ENCODE measurements around the gene CACNA2D3.

The CACNA2D3 gene

DNA sequence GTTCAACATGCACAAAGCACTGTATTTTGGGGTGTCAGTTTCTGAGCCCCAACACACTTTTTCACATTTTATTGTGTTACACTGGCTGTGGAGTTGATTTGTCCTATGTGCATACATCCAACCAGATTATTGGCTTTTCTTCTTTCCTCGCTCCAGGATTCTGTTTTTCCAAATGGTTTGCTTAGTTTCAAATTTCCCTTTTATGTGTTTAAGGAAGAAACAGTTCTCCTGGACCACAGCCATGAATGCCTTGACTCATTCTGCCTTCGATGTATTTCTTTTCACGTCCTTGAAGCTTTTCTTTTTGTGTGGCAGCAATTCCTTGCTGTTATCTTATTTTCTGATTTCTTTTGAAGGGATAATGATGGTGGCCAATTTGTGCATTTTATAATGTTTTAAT lies 53.8 kb downstream of the CACNA2D3 start:
- DNase-seq: no peak

- DNase-seq: no peak
Measured at GRCh38 chr3:54177816-54178215, 55.5 kb downstream of the CACNA2D3 start.

DNA sequence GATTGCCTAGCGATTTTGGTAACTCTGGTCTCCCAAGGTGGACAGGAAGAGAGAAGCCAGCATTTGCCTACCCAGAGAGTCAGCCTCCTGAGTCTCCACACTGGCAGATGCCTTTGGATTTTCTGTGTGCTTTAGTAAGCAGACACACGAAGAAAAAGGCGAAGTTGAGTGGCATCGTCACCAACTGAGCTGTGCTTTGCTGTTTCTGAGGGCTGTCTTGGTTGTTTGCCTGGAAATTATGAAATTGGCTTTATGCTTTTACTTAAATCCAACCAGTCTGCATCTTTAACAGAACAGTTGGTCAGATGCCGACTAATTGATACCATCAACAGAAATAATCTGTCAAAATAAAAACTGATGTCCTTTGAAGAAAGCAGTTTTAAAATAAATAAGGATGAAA lies 56.0 kb downstream of the CACNA2D3 start:
- DNase-seq: no peak

- no peak for DNase-seq
Measured at GRCh38 chr3:54180921-54181320, 58.6 kb downstream of the CACNA2D3 start.

- DNase-seq: no peak
Measured at GRCh38 chr3:54182242-54182641, 59.9 kb downstream of the CACNA2D3 start.

DNA sequence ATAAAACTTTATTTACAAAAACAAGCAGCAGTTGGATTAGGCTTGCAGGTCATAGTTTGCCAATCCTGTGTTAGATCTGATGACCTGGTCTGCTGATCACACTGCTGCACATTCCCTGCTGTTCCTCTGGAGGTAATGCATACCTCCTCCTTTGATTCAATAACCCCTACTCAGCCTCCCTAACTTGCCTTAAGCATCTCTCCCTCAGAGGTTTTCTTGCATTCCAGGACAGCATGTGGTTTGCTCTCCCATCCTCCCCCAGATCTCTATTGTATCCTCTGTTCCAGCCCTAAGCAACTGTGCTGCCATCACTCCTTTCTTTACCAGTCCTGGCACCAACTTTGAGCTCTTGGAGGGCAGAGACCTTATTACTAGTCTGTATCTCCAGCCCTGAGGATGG lies 63.4 kb downstream of the CACNA2D3 start:
- DNase-seq: no peak

- DNase-seq: no peak
Measured at GRCh38 chr3:54188176-54188791, 65.9 kb downstream of the CACNA2D3 start.

GRCh38 chr3:54191220-54191619 lies 68.9 kb downstream of the CACNA2D3 start:
- no peak for DNase-seq

DNA sequence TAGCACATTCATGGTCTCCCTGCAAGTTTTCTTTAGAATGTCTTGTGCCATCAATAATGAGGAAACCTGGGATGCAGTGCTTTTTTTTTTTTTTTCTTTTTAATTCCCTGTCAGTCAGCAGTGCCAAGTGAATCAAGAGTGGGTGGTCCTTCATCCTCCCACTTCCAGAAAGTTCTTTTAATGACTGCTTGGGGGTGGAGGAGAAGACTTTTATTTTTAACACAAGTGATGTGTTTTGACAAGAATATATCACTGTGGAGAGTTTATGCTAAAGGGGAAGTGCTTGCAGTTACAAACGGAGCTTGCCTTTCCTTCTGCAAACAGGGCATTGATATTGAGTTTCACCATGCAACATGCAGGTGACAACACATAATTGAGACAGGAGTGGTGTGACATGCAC lies 69.7 kb downstream of the CACNA2D3 start:
- no peak for DNase-seq

DNA sequence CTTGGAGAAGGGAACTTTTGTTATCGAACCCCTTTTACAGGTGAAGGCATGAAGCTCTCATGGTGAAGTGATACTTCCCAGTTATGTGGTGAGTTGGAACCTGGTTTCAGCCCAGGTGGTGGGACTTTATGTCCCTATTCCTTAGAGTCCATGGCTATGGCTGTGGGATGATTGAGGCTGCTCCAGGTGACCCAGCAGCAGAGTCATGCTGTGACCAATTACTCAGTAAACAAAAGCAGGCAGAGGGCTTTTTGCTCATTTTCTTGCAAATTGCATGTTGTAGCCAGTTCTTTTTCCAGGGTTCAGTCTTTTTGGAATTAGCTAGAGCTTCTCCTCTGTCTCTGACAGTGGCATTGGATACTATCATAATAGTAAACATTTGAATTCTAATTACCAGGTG lies 70.7 kb downstream of the CACNA2D3 start:
- DNase-seq: no peak

DNA sequence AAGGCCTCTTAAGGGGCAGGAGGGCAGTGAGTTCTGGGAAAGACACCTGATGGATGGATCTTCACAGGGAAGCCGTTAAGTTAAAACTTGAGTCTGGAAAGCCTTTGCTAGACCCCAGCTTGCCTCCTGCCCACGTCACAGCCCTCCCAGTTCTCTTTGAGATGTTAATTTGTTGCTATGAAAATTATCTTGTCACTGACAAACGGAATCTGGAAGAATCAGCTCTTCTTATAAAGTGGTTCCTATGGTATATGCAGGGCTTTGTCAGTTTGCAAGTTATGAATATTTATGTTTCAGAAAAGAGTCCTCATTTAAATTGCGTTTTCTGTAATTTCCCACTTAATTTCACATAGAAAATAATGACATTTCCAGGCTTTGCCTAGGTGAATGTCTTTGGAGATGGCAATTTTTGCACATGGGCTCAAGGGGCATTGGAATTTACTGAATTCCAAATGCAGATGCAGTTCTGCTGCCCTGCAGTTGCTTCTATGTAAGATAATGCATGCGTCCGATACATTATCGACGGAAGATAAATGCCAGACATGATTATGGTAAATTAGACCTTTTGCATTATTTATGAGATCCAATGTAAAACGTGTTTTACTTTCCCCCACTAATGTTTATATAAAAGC lies 74.1 kb downstream of the CACNA2D3 start:
- DNase-seq: no peak

DNA sequence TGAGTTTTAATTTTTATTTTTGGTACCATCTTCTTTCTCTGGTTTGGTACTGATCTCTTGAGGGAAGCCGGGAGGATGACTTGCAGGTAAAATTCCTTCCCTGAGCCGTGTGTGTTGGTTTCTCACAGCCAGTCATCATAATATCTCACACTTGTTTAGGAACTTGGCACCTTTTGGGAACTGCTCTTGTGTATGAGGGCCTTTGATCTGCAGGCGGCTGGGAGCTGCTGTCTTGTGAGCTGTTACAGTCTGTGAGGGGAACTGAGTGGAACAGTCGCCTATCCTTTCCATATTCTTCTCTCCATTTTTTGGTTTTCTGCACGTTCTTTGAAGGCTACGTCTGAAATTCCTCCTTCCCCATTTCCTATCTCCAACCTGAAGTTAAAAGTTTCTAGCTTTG lies 75.2 kb downstream of the CACNA2D3 start:
- DNase-seq: no peak

DNA sequence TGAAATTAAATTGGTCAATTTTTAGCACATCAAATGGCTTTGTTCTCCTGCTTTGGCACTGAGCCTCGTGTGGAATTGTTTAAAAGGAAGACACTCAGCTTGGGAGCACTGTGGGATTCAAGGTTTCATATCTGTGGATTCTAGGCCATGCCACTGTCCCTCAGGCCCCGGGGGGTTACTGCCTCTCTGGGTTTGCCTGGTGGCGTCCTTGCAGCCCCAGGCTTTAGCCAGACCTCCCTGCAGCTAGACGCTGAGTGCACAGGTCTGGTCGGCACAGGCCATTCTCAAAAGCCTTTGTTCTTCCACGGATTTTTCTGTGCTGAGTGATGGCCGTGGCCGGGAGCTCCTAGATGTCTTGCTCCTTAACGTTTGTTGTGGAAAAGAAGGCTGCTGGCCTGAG lies 76.2 kb downstream of the CACNA2D3 start:
- no peak for DNase-seq

DNA sequence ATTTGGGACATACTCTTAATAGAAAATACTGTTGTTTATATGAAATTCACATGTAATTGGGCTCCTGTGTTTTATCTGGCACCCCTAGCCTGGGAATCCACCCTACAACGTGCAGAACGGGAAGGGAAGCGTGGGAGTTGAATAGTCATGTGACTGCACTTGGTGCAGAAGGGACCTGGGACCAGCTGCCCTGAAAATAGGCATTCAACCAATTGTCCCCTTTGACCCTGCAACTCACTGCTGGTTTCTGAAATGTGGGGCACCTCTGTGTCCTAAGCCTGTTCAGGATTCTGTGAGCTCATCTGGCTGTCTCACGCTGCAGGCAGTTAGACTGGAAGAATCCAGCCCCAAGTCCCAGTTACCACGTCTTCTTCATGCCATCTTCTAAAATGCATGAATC lies 79.7 kb downstream of the CACNA2D3 start:
- no peak for DNase-seq

- no peak for DNase-seq
Measured at GRCh38 chr3:54202651-54203248, 80.4 kb downstream of the CACNA2D3 start.

GRCh38 chr3:54206874-54207273 lies 84.5 kb downstream of the CACNA2D3 start:
- DNase-seq: no peak

DNA sequence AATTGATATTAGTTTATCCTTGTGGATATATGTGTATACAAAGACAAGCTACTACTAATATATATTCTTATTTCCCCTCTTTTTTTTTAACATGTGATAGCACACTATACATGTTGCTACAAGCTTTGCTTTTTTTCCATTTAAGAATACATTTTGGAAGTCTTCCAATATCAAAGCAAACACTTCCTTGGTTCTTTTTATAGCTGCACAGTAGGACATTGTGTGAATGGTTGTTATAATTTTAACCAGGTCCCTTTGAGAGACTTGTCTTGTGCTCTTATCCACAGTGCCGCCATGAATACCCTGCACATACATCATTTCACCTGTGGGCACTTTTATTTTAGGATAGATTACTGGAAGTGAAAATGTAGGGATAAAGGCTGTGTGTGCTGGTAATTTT lies 88.7 kb downstream of the CACNA2D3 start:
- DNase-seq: no peak

GRCh38 chr3:54212723-54213122 lies 90.4 kb downstream of the CACNA2D3 start:
- no peak for DNase-seq

GRCh38 chr3:54213907-54214306 lies 91.6 kb downstream of the CACNA2D3 start:
- DNase-seq: no peak

GRCh38 chr3:54214845-54215244 lies 92.5 kb downstream of the CACNA2D3 start:
- no peak for DNase-seq

DNA sequence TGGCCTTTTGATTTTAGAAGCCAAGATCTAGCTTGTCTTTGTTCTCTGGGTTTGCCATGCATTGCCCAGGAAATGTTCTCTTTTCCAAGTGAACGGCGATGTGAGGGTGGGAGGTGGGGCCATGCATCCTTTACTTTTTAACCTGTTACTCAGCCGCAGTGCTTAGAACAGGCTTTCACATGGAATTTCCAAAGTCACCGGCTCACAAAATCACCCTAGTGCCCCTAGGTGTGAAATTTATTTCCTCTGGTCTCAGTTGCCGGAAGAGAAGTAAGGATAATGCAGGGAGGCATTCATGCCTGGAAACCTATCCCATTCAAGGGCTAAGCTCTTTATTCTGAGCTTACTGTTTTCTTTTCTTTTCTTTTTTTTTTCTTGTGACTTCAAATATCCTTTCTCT lies 93.2 kb downstream of the CACNA2D3 start:
- DNase-seq: no peak

- no peak for DNase-seq
Measured at GRCh38 chr3:54217828-54218227, 95.5 kb downstream of the CACNA2D3 start.

DNA sequence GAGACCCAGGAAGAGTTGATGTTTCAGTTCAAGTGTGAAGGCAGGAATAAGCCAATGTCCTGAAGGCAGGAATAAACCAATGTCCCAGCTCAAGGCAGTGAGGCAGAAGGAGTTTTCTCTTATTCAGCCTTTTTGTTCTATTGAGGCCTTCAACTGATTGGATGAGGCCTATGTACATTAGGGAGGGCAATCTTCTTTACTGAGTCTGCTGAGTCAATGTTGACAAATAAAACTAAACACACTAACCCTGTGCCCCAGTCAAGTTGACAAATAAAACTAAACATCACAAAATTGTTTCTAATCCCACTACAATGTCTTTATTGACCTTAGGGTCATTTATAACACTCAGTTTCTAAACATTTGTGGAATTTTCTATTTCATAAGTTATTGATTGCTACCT lies 100.0 kb downstream of the CACNA2D3 start:
- DNase-seq: no peak

DNA sequence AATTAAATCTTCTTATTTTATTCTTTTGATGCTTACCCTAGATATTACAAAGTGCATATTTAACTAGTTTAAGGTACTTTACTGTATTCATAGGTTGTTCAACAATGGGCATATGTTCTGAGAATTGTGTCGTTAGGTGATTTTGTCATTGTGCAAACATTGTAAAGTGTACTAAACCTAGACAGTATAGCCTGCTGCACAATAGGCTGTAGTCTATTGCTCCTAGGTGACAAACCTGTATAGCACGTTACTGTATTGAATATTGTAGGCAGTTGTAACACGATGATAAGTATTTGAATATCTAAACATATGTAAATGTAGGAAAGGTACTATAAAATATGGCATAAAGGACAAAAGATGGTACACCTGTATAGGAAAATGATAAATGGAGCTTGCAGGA lies 100.7 kb downstream of the CACNA2D3 start:
- no peak for DNase-seq
